ENCODE data around the gene MED13L. TPM values are rescaled to one million over a fixed set of nuclear protein-coding genes. Genes with fewer than 3 reads are reported as not detected.

MED13L gene
- total RNA-seq, 2 experiments from 2014 or later: 203 to 208 TPM

- no peak overlapping the region for H3K4me3 ChIP-seq (ENCODE audit: low read length)
- Mint-ChIP-seq H3K36me3 (ENCODE audit: low read depth) (no peaks in the 10 kb centered on the region), H3K4me3 (no peak overlapping the region), H3K4me1 (ENCODE audit: low read depth) (peaks cover 75% of the 10 kb centered on the region), H3K9me3 (no peaks in the 10 kb centered on the region), H3K27ac (no peak overlapping the region), H3K27me3 (no peaks in the 10 kb centered on the region)
- no peaks in the 10 kb centered on the region for H3K4me1 ChIP-seq (ENCODE audit: insufficient read depth, low read length)
- intact Hi-C loops (cut with DNase I, micrococcal nuclease): no loop called here
- TF ChIP-seq CTCF (IDR thresholded peaks at IDR 0.05): no peak
- H3K9me3 ChIP-seq (ENCODE audit: control insufficient read depth in 1 of 2, insufficient read depth in 1 of 2, low read length in 2 of 2): no peaks in the 10 kb centered on the region
- no peak overlapping the region for H3K27ac ChIP-seq (ENCODE audit: low read depth in 1 of 2, low read length in 2 of 2)
- no peaks in the 10 kb centered on the region for H3K27me3 ChIP-seq (ENCODE audit: control insufficient read depth in 1 of 2, insufficient read depth in 2 of 2, low read length in 2 of 2)
- ChIA-PET CTCF (no interaction called here), POLR2A (interaction anchor here (0.5 kb wide), 1 partner anchor 46 kb away, joined by 4 read pairs; no protein-coding TSS in a partner anchor)
- ATAC-seq (ENCODE audit: poor library complexity): no peak
- no peaks in the 10 kb centered on the region for H3K36me3 ChIP-seq (ENCODE audit: insufficient read depth, low read length)
- no peak for DNase-seq
Observed at GRCh38 chr12:116153113-116153512, 124.4 kb downstream of the MED13L start.

- no peak overlapping the region for H3K4me3 Mint-ChIP-seq
- H3K36me3 Mint-ChIP-seq (ENCODE audit: low read depth): no peaks in the 10 kb centered on the region
- no peak for TF ChIP-seq CTCF (IDR thresholded peaks at IDR 0.05)
- no peaks in the 10 kb centered on the region for H3K27me3 Mint-ChIP-seq
- no peaks in the 10 kb centered on the region for H3K4me1 ChIP-seq (ENCODE audit: insufficient read depth, low read length)
- no peak overlapping the region for H3K27ac ChIP-seq (ENCODE audit: low read depth in 1 of 2, low read length in 2 of 2)
- POLR2A ChIA-PET: no interaction called here
- ATAC-seq (ENCODE audit: poor library complexity) (peak; percentile 32), DNase-seq (peak in 2 of 14 experiments; percentile 16 to 26)
- CTCF ChIA-PET: no interaction called here
- no peaks in the 10 kb centered on the region for H3K9me3 Mint-ChIP-seq
- no peak overlapping the region for H3K4me3 ChIP-seq (ENCODE audit: low read length)
- H3K4me1 Mint-ChIP-seq (ENCODE audit: low read depth): peaks cover 66% of the 10 kb centered on the region
- no peak overlapping the region for H3K27ac Mint-ChIP-seq
- no peaks in the 10 kb centered on the region for H3K36me3 ChIP-seq (ENCODE audit: insufficient read depth, low read length)
- H3K27me3 ChIP-seq (ENCODE audit: control insufficient read depth in 1 of 2, insufficient read depth in 2 of 2, low read length in 2 of 2): no peaks in the 10 kb centered on the region
- intact Hi-C loops (cut with DNase I, micrococcal nuclease): no loop called here
- H3K9me3 ChIP-seq (ENCODE audit: control insufficient read depth in 1 of 2, insufficient read depth in 1 of 2, low read length in 2 of 2): no peaks in the 10 kb centered on the region
Observed at GRCh38 chr12:116152268-116152667, 125.2 kb downstream of the MED13L start.

GRCh38 chr12:116150452-116150851 lies 127.0 kb downstream of the MED13L start:
- H3K4me1 ChIP-seq (ENCODE audit: insufficient read depth, low read length): no peaks in the 10 kb centered on the region
- H3K4me3 ChIP-seq (ENCODE audit: low read length): no peak overlapping the region
- no peak for TF ChIP-seq CTCF (IDR thresholded peaks at IDR 0.05)
- Mint-ChIP-seq H3K27me3 (no peaks in the 10 kb centered on the region), H3K4me1 (ENCODE audit: low read depth) (peaks cover 56% of the 10 kb centered on the region), H3K27ac (peak overlapping the region; percentile 5), H3K36me3 (ENCODE audit: low read depth) (no peaks in the 10 kb centered on the region), H3K4me3 (no peak overlapping the region), H3K9me3 (no peaks in the 10 kb centered on the region)
- no peak for ATAC-seq (ENCODE audit: poor library complexity)
- no peaks in the 10 kb centered on the region for H3K36me3 ChIP-seq (ENCODE audit: insufficient read depth, low read length)
- POLR2A ChIA-PET: interaction anchor here (1.2 kb wide), 1 partner anchor 22 kb away, joined by 3 read pairs; no protein-coding TSS in a partner anchor
- no peak for DNase-seq
- CTCF ChIA-PET: interaction anchor here (1.0 to 1.2 kb wide), 3 partner anchors 9 to 29 kb away, joined by 3 to 6 read pairs (median 3); no protein-coding TSS in a partner anchor
- no peak overlapping the region for H3K27ac ChIP-seq (ENCODE audit: low read depth in 1 of 2, low read length in 2 of 2)
- no peaks in the 10 kb centered on the region for H3K27me3 ChIP-seq (ENCODE audit: control insufficient read depth in 1 of 2, insufficient read depth in 2 of 2, low read length in 2 of 2)
- intact Hi-C loops (cut with DNase I, micrococcal nuclease): no loop called here
- peaks cover 0 to 8% of the 10 kb centered on the region in 2 experiments for H3K9me3 ChIP-seq (ENCODE audit: control insufficient read depth in 1 of 2, insufficient read depth in 1 of 2, low read length in 2 of 2)
